Measurements from ENCODE around the gene TBRG4.
A peak's percentile ranks its signal among the peaks of the same experiment; 100 is the strongest.

The TBRG4 gene

GRCh38 chr7:45073786-45074527 is 37.5 kb downstream of the TBRG4 start:
- Histone ChIP-seq H3K4me3 (ENCODE audit: insufficient read depth in 1 of 2, low read depth in 1 of 2, low read length in 2 of 2) (no peak overlapping the region), H3K4me2 (ENCODE audit: low read length, poor library complexity, severe bottlenecking) (no peak overlapping the region), H4K8ac (ENCODE audit: low read length) (no peak overlapping the region), H2BK15ac (ENCODE audit: low read depth, poor library complexity, severe bottlenecking) (no peak overlapping the region), H3K23ac (ENCODE audit: low read length in 2 of 2) (no peak overlapping the region), H3K9me3 (ENCODE audit: control insufficient read depth, low read length) (no peaks in the 10 kb centered on the region), H3K27me3 (ENCODE audit: control insufficient read depth in 1 of 2, insufficient read depth in 1 of 2, low read length in 2 of 2) (no peaks in the 10 kb centered on the region), H3K4me1 (ENCODE audit: control insufficient read depth, insufficient read depth, low read depth, low read length) (peaks cover 5% of the 10 kb centered on the region), H2BK120ac (ENCODE audit: low read depth, low read length) (no peak overlapping the region), H2BK12ac (ENCODE audit: low read length in 2 of 2) (no peak overlapping the region), H3K79me1 (replicated peaks; ENCODE audit: low read length, poor library complexity, severe bottlenecking) (peaks cover 36% of the 10 kb centered on the region), H2AFZ (ENCODE audit: low read depth, low read length) (no peak overlapping the region), H3K18ac (ENCODE audit: low read depth in 1 of 2, low read length in 2 of 2) (no peak overlapping the region), H3K4ac (ENCODE audit: low read depth in 1 of 2, low read length in 2 of 2) (no peak overlapping the region), H3K9ac (ENCODE audit: low read length) (no peak overlapping the region), H3K27ac (ENCODE audit: low read length, poor library complexity, severe bottlenecking) (no peak overlapping the region), H2AK5ac (ENCODE audit: low read length, severe bottlenecking) (no peak overlapping the region), H3K36me3 (ENCODE audit: control insufficient read depth in 1 of 2, insufficient read depth in 2 of 2, low read depth in 1 of 2, low read length in 2 of 2) (peaks cover 79 to 92% of the 10 kb centered on the region in 2 experiments), H3K14ac (ENCODE audit: low read length in 2 of 2) (no peak overlapping the region), H2BK5ac (ENCODE audit: low read depth, low read length, poor library complexity, severe bottlenecking) (no peak overlapping the region), H4K91ac (ENCODE audit: low read length) (peak overlapping the region; percentile 11)
- DNase-seq, result no peak
- WGBS, result 97% methylated on average over 13 of the region's 15 CpGs

- 89% methylated on average over 17 of the region's 17 CpGs for WGBS
- Histone ChIP-seq H3K27me3 (ENCODE audit: control insufficient read depth in 1 of 2, insufficient read depth in 1 of 2, low read length in 2 of 2) (no peaks in the 10 kb centered on the region), H3K18ac (ENCODE audit: low read depth in 1 of 2, low read length in 2 of 2) (no peak overlapping the region), H3K27ac (ENCODE audit: low read length, poor library complexity, severe bottlenecking) (no peak overlapping the region), H3K4me2 (ENCODE audit: low read length, poor library complexity, severe bottlenecking) (no peak overlapping the region), H2AFZ (ENCODE audit: low read depth, low read length) (no peak overlapping the region), H3K4me1 (ENCODE audit: control insufficient read depth, insufficient read depth, low read depth, low read length) (peaks cover 10% of the 10 kb centered on the region), H3K79me1 (replicated peaks; ENCODE audit: low read length, poor library complexity, severe bottlenecking) (peaks cover 43% of the 10 kb centered on the region), H2BK12ac (ENCODE audit: low read length in 2 of 2) (no peak overlapping the region), H4K8ac (ENCODE audit: low read length) (no peak overlapping the region), H4K91ac (ENCODE audit: low read length) (no peak overlapping the region), H2BK120ac (ENCODE audit: low read depth, low read length) (no peak overlapping the region), H2BK15ac (ENCODE audit: low read depth, poor library complexity, severe bottlenecking) (no peak overlapping the region), H3K9ac (ENCODE audit: low read length) (no peak overlapping the region), H3K36me3 (ENCODE audit: control insufficient read depth in 1 of 2, insufficient read depth in 2 of 2, low read depth in 1 of 2, low read length in 2 of 2) (peaks cover 82 to 97% of the 10 kb centered on the region in 2 experiments), H2AK5ac (ENCODE audit: low read length, severe bottlenecking) (no peak overlapping the region), H3K14ac (ENCODE audit: low read length in 2 of 2) (no peak overlapping the region), H3K4ac (ENCODE audit: low read depth in 1 of 2, low read length in 2 of 2) (no peak overlapping the region), H3K9me3 (ENCODE audit: control insufficient read depth, low read length) (no peaks in the 10 kb centered on the region), H2BK5ac (ENCODE audit: low read depth, low read length, poor library complexity, severe bottlenecking) (no peak overlapping the region), H3K23ac (ENCODE audit: low read length in 2 of 2) (no peak overlapping the region), H3K4me3 (ENCODE audit: insufficient read depth in 1 of 2, low read depth in 1 of 2, low read length in 2 of 2) (no peak overlapping the region)
- DNase-seq, result no peak
Measured at GRCh38 chr7:45073031-45073785, 38.3 kb downstream of the TBRG4 start.

DNA sequence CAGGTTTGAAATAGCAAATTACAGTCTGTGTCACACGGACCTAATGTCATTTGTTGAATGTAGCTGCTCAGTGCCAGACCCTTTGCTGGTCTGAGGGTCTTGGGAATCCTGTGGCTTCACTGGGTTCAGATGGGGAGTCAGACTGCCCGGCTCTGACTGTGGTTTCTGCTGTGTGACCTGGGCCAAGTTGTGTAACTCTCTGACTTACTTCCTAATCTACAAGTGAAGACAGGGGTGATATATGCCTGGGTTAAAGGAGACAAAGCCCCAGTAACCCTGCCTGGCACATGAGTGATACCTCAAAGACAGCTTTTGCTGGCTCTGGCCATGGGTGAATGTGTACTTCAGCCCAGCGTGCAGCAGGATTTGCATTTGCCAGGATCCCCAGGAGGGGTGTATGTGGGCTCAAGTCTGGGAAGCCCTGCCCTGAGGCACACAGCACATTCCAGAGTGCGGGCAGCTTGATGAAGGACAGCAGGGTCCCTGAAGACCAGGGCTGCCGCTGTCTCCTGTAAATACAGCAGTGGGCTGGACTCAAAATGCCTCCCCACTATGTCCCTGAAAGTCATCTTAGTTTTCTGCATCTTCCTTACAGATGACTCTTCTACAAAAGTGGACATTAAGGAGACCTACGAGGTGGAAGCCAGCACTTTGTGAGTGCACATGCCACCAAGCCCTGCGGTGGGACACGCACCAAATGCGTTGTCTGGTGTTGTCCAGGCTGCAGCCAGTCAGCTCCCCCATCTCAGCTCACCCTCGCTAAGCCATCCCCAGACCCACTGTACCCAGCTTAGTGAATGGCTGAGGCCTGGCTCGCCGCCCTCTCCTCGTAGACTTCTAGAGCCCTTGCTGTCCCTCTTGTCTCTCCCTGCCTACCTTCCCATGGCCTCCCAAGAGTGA is 39.1 kb downstream of the TBRG4 start:
- Histone ChIP-seq H2BK5ac (ENCODE audit: low read depth, low read length, poor library complexity, severe bottlenecking) (no peak overlapping the region), H3K4ac (ENCODE audit: low read depth in 1 of 2, low read length in 2 of 2) (no peak overlapping the region), H3K4me1 (ENCODE audit: control insufficient read depth, insufficient read depth, low read depth, low read length) (peaks cover 10% of the 10 kb centered on the region), H3K36me3 (ENCODE audit: control insufficient read depth in 1 of 2, insufficient read depth in 2 of 2, low read depth in 1 of 2, low read length in 2 of 2) (peaks cover 83 to 98% of the 10 kb centered on the region in 2 experiments), H2BK12ac (ENCODE audit: low read length in 2 of 2) (no peak overlapping the region), H3K4me2 (ENCODE audit: low read length, poor library complexity, severe bottlenecking) (no peak overlapping the region), H3K14ac (ENCODE audit: low read length in 2 of 2) (no peak overlapping the region), H3K9ac (ENCODE audit: low read length) (no peak overlapping the region), H3K79me1 (replicated peaks; ENCODE audit: low read length, poor library complexity, severe bottlenecking) (peaks cover 51% of the 10 kb centered on the region), H2AFZ (ENCODE audit: low read depth, low read length) (no peak overlapping the region), H2BK15ac (ENCODE audit: low read depth, poor library complexity, severe bottlenecking) (no peak overlapping the region), H2BK120ac (ENCODE audit: low read depth, low read length) (no peak overlapping the region), H4K91ac (ENCODE audit: low read length) (no peak overlapping the region), H3K4me3 (ENCODE audit: insufficient read depth in 1 of 2, low read depth in 1 of 2, low read length in 2 of 2) (no peak overlapping the region), H3K27ac (ENCODE audit: low read length, poor library complexity, severe bottlenecking) (no peak overlapping the region), H3K18ac (ENCODE audit: low read depth in 1 of 2, low read length in 2 of 2) (no peak overlapping the region), H3K27me3 (ENCODE audit: control insufficient read depth in 1 of 2, insufficient read depth in 1 of 2, low read length in 2 of 2) (no peaks in the 10 kb centered on the region), H2AK5ac (ENCODE audit: low read length, severe bottlenecking) (no peak overlapping the region), H4K8ac (ENCODE audit: low read length) (no peak overlapping the region), H3K23ac (ENCODE audit: low read length in 2 of 2) (no peak overlapping the region), H3K9me3 (ENCODE audit: control insufficient read depth, low read length) (no peaks in the 10 kb centered on the region)
- WGBS, result 90% methylated on average over 9 of the region's 13 CpGs
- peak; percentile 24 for DNase-seq
